DOHH2 (cell line): ENCODE data around the gene NUAK2.

Source experiments
- H3F3A ChIP-seq: fragments of 200-600 bp; sonication (generic), shearing (Covaris generic); 2 replicates; pipeline ENCODE4 v1.6.0; 2016; ENCODE audit warnings: antibody characterized with exemption, mild to moderate bottlenecking; ENCODE audit not compliant: control insufficient read depth, insufficient read depth
- H3K27ac ChIP-seq: fragments of 200-600 bp; sonication (generic); 2 replicates; pipeline ENCODE4 v1.5.1; 2014; ENCODE audit warnings: low read depth, mild to moderate bottlenecking, low read length, moderate library complexity
- H3K27me3 ChIP-seq: fragments of 200-600 bp; sonication (generic); 2 replicates; pipeline ENCODE4 v1.6.1; 2014; ENCODE audit warnings: mild to moderate bottlenecking, low read length, mixed read lengths; ENCODE audit not compliant: control insufficient read depth
- H3K36me3 ChIP-seq: fragments of 200-600 bp; sonication (generic); 2 replicates; pipeline ENCODE4 v1.6.1; 2014; ENCODE audit warnings: mild to moderate bottlenecking, low read length, moderate library complexity, mixed read lengths; ENCODE audit not compliant: control insufficient read depth
- H3K4me1 ChIP-seq: fragments of 200-600 bp; sonication (generic); 2 replicates; pipeline ENCODE4 v1.6.1; 2014; ENCODE audit warnings: mild to moderate bottlenecking, low read length, mixed read lengths; ENCODE audit not compliant: control insufficient read depth
- H3K4me2 ChIP-seq: fragments of 200-600 bp; sonication (generic); 2 replicates; pipeline ENCODE4 v1.6.0; 2014; ENCODE audit warnings: mild to moderate bottlenecking, low read length, moderate library complexity
- H3K4me3 ChIP-seq: fragments of 200-600 bp; sonication (generic); 2 replicates; pipeline ENCODE4 v1.5.1; 2014; ENCODE audit warnings: mild to moderate bottlenecking, low read length, mixed read lengths
- H3K79me2 ChIP-seq: fragments of 200-600 bp; sonication (generic); 2 replicates; pipeline ENCODE4 v1.6.1; 2014; ENCODE audit warnings: mild to moderate bottlenecking, low read length, mixed read lengths; ENCODE audit not compliant: control insufficient read depth
- H3K9me2 ChIP-seq: fragments of 200-600 bp; sonication (generic); replicated peaks from 2 replicates; pipeline ENCODE4 v1.6.1; 2014; ENCODE audit warnings: mild to moderate bottlenecking, low read length, mixed read lengths; ENCODE audit not compliant: control insufficient read depth
- H3K9me3 ChIP-seq: fragments of 200-600 bp; sonication (generic); 2 replicates; pipeline ENCODE4 v1.6.1; 2014; ENCODE audit warnings: antibody characterized with exemption, low read length, mixed read lengths; ENCODE audit not compliant: control insufficient read depth, insufficient read depth
- H4K20me1 ChIP-seq: fragments of 200-600 bp; sonication (generic); 2 replicates; pipeline ENCODE4 v1.6.0; 2014; ENCODE audit warnings: low read depth, mild to moderate bottlenecking, antibody characterized with exemption, low read length, moderate library complexity; ENCODE audit not compliant: control insufficient read depth, insufficient read depth
- EZH2phosphoT487 ChIP-seq: fragments of 200-600 bp; sonication (generic); IDR thresholded peaks from 2 replicates; pipeline ENCODE4 v1.6.1; 2017; ENCODE audit warnings: borderline replicate concordance, mild to moderate bottlenecking, antibody characterized with exemption, low read length, moderate library complexity, mixed read lengths
- TF ChIP-seq, protein P1 (sequence below): fragments of 200-600 bp; sonication (generic); IDR thresholded peaks from one replicate; pipeline ENCODE4 v1.5.1; 2014; ENCODE audit warnings: antibody characterized with exemption, mild to moderate bottlenecking, low read depth, low read length; ENCODE audit not compliant: poor library complexity, severe bottlenecking

NUAK2 gene

DNA sequence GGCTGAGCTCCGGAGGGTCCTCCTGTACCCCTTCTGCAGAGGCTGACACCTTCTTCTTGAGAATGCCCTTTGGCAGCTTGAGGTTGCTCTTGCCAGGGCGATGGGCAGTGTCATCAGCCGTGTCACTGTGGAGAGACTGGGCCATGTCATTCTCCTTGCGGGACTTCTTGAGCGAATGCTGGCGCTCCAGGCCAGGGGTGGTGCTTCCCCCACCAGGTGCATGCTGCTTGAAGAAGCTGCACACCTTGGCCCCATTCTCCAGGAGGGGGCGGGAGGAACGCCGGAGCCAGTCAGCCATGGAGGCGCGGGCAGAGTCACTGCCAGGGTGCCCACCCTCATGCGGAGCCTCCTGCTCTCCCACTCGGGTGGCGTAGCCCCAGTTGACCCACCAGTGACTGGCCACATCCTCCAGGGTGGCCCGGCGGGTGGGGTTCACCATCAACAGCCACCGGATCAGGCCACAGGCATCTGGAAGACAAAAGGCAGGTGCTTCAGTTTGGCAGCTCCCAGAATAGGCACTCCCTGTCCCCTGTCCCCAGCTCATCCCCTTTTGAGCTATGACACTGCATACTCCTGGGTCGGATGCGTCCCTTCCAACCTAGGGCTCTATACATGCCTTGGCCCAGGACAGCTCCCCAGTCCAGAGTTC, 17.4 kb downstream of the NUAK2 start:
- H3K4me3 ChIP-seq, result no peak overlapping the region
- peaks cover 39% of the 10 kb centered on the region for H3K4me1 ChIP-seq
- H3F3A ChIP-seq, result peaks cover 14% of the 10 kb centered on the region
- no peak overlapping the region for H3K27ac ChIP-seq
- peaks cover 8% of the 10 kb centered on the region for H3K79me2 ChIP-seq
- H3K9me2 ChIP-seq, result no peaks in the 10 kb centered on the region
- no peak for TF ChIP-seq EZH2phosphoT487
- TF ChIP-seq, protein P1, sequence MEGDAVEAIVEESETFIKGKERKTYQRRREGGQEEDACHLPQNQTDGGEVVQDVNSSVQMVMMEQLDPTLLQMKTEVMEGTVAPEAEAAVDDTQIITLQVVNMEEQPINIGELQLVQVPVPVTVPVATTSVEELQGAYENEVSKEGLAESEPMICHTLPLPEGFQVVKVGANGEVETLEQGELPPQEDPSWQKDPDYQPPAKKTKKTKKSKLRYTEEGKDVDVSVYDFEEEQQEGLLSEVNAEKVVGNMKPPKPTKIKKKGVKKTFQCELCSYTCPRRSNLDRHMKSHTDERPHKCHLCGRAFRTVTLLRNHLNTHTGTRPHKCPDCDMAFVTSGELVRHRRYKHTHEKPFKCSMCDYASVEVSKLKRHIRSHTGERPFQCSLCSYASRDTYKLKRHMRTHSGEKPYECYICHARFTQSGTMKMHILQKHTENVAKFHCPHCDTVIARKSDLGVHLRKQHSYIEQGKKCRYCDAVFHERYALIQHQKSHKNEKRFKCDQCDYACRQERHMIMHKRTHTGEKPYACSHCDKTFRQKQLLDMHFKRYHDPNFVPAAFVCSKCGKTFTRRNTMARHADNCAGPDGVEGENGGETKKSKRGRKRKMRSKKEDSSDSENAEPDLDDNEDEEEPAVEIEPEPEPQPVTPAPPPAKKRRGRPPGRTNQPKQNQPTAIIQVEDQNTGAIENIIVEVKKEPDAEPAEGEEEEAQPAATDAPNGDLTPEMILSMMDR, result no peak
- no peak overlapping the region for H3K4me2 ChIP-seq
- H3K36me3 ChIP-seq, result peaks cover 73% of the 10 kb centered on the region
- no peaks in the 10 kb centered on the region for H4K20me1 ChIP-seq
- H3K27me3 ChIP-seq, result no peaks in the 10 kb centered on the region
- H3K9me3 ChIP-seq, result no peaks in the 10 kb centered on the region

DNA sequence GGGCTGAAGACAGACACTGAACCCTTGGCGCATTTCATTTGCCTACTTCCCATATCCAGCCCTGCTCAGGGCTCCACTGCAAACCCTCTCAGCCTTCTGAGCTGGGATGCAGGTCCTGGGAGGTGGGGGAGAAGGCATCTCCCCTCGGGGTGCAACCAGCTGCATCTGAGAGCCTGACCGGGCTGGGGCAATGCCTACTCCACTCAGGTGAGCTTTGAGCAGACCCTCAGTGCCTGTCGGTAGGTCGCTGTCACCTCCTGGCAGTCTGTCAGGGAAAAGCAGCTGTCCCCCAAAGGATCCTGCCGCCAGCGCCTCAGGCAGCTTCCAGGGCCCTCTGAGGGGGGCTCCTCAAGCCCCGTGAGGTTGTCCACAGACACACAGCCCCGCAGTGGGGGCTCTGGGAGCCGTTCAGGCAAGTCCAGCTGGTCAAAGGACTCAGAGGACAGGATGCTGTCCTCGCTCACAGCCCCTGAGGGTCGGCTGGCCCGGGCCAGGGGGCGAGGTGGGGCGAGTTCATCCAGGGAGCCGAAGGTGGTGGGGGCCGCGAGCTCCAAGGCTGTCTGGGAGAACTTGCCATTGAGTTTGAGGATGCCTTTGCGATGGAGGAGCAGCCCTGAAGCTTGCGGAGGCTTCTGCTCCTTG, 18.2 kb downstream of the NUAK2 start:
- Histone ChIP-seq H3K4me3 (no peak overlapping the region), H3K27ac (0 out of 2 replicates have a peak overlapping the region, but pooled peaks have one; percentile 13), H3K79me2 (peaks cover 8% of the 10 kb centered on the region), H3K36me3 (peaks cover 65% of the 10 kb centered on the region), H3K9me2 (no peaks in the 10 kb centered on the region), H3K4me1 (peaks cover 47% of the 10 kb centered on the region), H3K4me2 (no peak overlapping the region), H3K27me3 (no peaks in the 10 kb centered on the region), H3K9me3 (no peaks in the 10 kb centered on the region), H4K20me1 (no peaks in the 10 kb centered on the region), H3F3A (peaks cover 14% of the 10 kb centered on the region)
- no peak for TF ChIP-seq EZH2phosphoT487
- TF ChIP-seq, protein P1, result no peak

DNA sequence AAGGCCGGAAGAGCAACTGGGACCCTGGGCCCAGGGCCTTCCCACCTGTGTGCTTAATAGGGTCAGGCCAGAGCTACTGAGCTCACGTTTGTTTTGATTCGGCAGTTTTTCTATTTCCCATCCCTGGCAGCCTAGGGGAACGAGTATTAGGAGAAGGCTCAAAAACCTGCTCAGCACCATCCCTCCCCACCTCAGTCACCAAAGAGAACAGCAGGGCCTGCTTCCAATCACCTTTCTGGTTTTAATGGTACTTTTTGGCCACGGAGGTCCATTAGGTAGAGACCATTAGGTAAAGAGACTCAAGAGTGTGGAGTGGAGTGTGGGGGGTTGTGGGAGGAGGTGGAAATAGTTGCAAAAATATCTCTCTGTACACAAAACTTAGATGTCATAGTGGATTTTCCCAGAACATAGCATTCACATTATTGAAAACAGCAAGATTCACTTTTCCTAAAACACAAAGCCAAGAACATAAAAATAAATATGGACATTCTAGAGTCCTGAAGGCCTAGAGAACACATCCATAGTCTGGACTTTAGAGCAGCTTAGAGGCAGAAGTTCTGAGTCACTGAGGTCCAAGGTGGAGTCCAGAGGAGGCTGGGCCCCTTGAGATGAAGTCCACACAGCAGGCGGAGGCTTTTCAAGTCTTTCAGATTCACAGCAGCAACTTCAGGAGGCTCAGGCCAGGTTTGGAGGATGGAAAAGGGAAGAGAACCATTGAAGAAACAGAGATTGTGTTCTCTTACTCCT, 19.5 kb downstream of the NUAK2 start:
- TF ChIP-seq, protein P1, result no peak
- no peak for TF ChIP-seq EZH2phosphoT487

More for the DNA sequence above, 19.5 kb downstream of the NUAK2 start:
- Histone ChIP-seq H3K4me2 (peak overlapping the region; percentile 85), H3K4me1 (peaks cover 60% of the 10 kb centered on the region), H3F3A (peaks cover 14% of the 10 kb centered on the region), H3K36me3 (peaks cover 52% of the 10 kb centered on the region), H3K27me3 (no peaks in the 10 kb centered on the region), H3K9me3 (no peaks in the 10 kb centered on the region), H3K9me2 (no peaks in the 10 kb centered on the region), H3K4me3 (peak overlapping the region; percentile 69), H4K20me1 (no peaks in the 10 kb centered on the region), H3K79me2 (peaks cover 8% of the 10 kb centered on the region), H3K27ac (peak overlapping the region; percentile 84)
